GM19239 (cell line): ENCODE results near the gene PRKCZ.
"Not testable (repeated sequence)": the region's sequence is repeated elsewhere in the genome, so short reads cannot be mapped to it uniquely, and the experiment has no call there.

Experiments
- DNase-seq: peaks from one replicate; pipeline ENCODE4 v3.0.0; 2011; ENCODE audit warnings: low spot score; ENCODE audit not compliant: insufficient read length
- FAIRE-seq: peaks from 2 replicates; lab custom pipeline; 2011; peaks lifted over from hg19 to GRCh38; lab: Jason Lieb, UNC

Gene PRKCZ

GRCh38 chr1:2147869-2148268 is 97.7 kb downstream of the PRKCZ start:
- not testable (repeated sequence) for DNase-seq, FAIRE-seq

- FAIRE-seq (no peak), DNase-seq (no peak)
These were observed 98.5 kb downstream of the PRKCZ start for GRCh38 chr1:2148691-2149090.

- no peak for DNase-seq
These were observed 100.6 kb downstream of the PRKCZ start for GRCh38 chr1:2150801-2151200.

GRCh38 chr1:2151252-2151651 is 101.0 kb downstream of the PRKCZ start:
- FAIRE-seq (no peak), DNase-seq (no peak)

More at GRCh38 chr1:2150801-2151200, 100.6 kb downstream of the PRKCZ start:
- FAIRE-seq, result no peak

GRCh38 chr1:2151911-2152310 is 101.7 kb downstream of the PRKCZ start:
- DNase-seq, result no peak
- FAIRE-seq, result no peak

- FAIRE-seq (no peak), DNase-seq (no peak)
These were observed 102.7 kb downstream of the PRKCZ start for GRCh38 chr1:2152954-2153353.

- DNase-seq, result no peak
These were observed 103.8 kb downstream of the PRKCZ start for GRCh38 chr1:2154022-2154421.

GRCh38 chr1:2155147-2155598 is 105.0 kb downstream of the PRKCZ start:
- FAIRE-seq (no peak), DNase-seq (no peak)

More at GRCh38 chr1:2154022-2154421, 103.8 kb downstream of the PRKCZ start:
- FAIRE-seq, result no peak

GRCh38 chr1:2155788-2156187 is 105.6 kb downstream of the PRKCZ start:
- FAIRE-seq (no peak), DNase-seq (no peak)

- DNase-seq, result no peak
- FAIRE-seq, result no peak
These were observed 106.7 kb downstream of the PRKCZ start for GRCh38 chr1:2156866-2157265.

- DNase-seq (no peak), FAIRE-seq (no peak)
These were observed 107.6 kb downstream of the PRKCZ start for GRCh38 chr1:2157856-2158255.

GRCh38 chr1:2158272-2158671 is 108.1 kb downstream of the PRKCZ start:
- DNase-seq (no peak), FAIRE-seq (no peak)

GRCh38 chr1:2159124-2159523 is 108.9 kb downstream of the PRKCZ start:
- no peak for DNase-seq

GRCh38 chr1:2160451-2161300 is 110.5 kb downstream of the PRKCZ start:
- DNase-seq, result no peak
- no peak for FAIRE-seq

More at GRCh38 chr1:2159124-2159523, 108.9 kb downstream of the PRKCZ start:
- FAIRE-seq, result no peak

GRCh38 chr1:2163205-2163604 is 113.0 kb downstream of the PRKCZ start:
- FAIRE-seq (no peak), DNase-seq (no peak)

- DNase-seq (no peak), FAIRE-seq (no peak)
These were observed 115.4 kb downstream of the PRKCZ start for GRCh38 chr1:2165646-2166045.

GRCh38 chr1:2166254-2166653 is 116.0 kb downstream of the PRKCZ start:
- no peak for FAIRE-seq

GRCh38 chr1:2166695-2167094 is 116.5 kb downstream of the PRKCZ start:
- no peak for FAIRE-seq
- DNase-seq, result no peak

More at GRCh38 chr1:2166254-2166653, 116.0 kb downstream of the PRKCZ start:
- no peak for DNase-seq

GRCh38 chr1:2168090-2168489 is 117.9 kb downstream of the PRKCZ start:
- DNase-seq (no peak), FAIRE-seq (no peak)

- DNase-seq, result no peak
- FAIRE-seq, result no peak
These were observed 118.3 kb downstream of the PRKCZ start for GRCh38 chr1:2168535-2168934.

GRCh38 chr1:2169200-2169836 is 119.1 kb downstream of the PRKCZ start:
- DNase-seq (no peak), FAIRE-seq (no peak)
